GM12874 (cell line): ENCODE measurements around the gene GJA9.

Experiments
- CTCF ChIP-seq: IDR thresholded peaks from 2 replicates; pipeline ENCODE4 v1.5.1; 2011; ENCODE audit warnings: low read depth, mild to moderate bottlenecking, control low read depth, low read length, moderate library complexity; ENCODE audit not compliant: insufficient read depth

The GJA9 gene

GRCh38 chr1:38896169-38896568 is 14.8 kb upstream of the GJA9 start:
- no peak for TF ChIP-seq CTCF

GRCh38 chr1:38892976-38893375 is 11.6 kb upstream of the GJA9 start:
- TF ChIP-seq CTCF: no peak

GRCh38 chr1:38891753-38892152 is 10.4 kb upstream of the GJA9 start:
- TF ChIP-seq CTCF: peak; percentile 11; the same call in 1 of the 2 replicates

GRCh38 chr1:38889589-38889988 is 8.2 kb upstream of the GJA9 start:
- TF ChIP-seq CTCF: no peak

GRCh38 chr1:38888423-38889333 is 7.3 kb upstream of the GJA9 start:
- no peak for TF ChIP-seq CTCF

GRCh38 chr1:38885092-38885491 is 3.7 kb upstream of the GJA9 start:
- TF ChIP-seq CTCF: no peak

GRCh38 chr1:38875811-38876210 is 5.6 kb downstream of the GJA9 start:
- no peak for TF ChIP-seq CTCF
